HUES64 (cell line): ENCODE data around the gene SKP1.

Source experiments
- H3K27ac ChIP-seq: 2 replicates; pipeline ENCODE4 v1.7.0; 2013; ENCODE audit warnings: low read depth, low read length, inconsistent platforms
- H3K27me3 ChIP-seq: 2 replicates; pipeline ENCODE4 v1.6.1; 2013; ENCODE audit warnings: mild to moderate bottlenecking, low read length; ENCODE audit not compliant: insufficient read depth
- H3K36me3 ChIP-seq: 2 replicates; pipeline ENCODE4 v1.6.1; 2013; ENCODE audit warnings: mild to moderate bottlenecking, low read length; ENCODE audit not compliant: insufficient read depth
- H3K4me1 ChIP-seq: 2 replicates; pipeline ENCODE4 v1.6.1; 2013; ENCODE audit warnings: mild to moderate bottlenecking, low read length, moderate library complexity; ENCODE audit not compliant: insufficient read depth
- H3K4me3 ChIP-seq: 2 replicates; pipeline ENCODE4 v1.5.1; 2013; ENCODE audit warnings: mild to moderate bottlenecking, low read length, moderate library complexity
- H3K9ac ChIP-seq: 2 replicates; pipeline ENCODE4 v1.6.1; 2013; ENCODE audit warnings: mild to moderate bottlenecking, low read depth, low read length
- H3K9me3 ChIP-seq: 2 replicates; pipeline ENCODE4 v1.6.1; 2013; ENCODE audit warnings: low read depth, low read length; ENCODE audit not compliant: insufficient read depth
- WGBS: fragments of 150-250, 120-280 bp; methylation state at CpG from one replicate; pipeline ENCODE4 v1.1.7; 2013; ENCODE audit warnings: missing lambda C conversion rate; 5-methylcytosine and 5-hydroxymethylcytosine counted together

The SKP1 gene

DNA sequence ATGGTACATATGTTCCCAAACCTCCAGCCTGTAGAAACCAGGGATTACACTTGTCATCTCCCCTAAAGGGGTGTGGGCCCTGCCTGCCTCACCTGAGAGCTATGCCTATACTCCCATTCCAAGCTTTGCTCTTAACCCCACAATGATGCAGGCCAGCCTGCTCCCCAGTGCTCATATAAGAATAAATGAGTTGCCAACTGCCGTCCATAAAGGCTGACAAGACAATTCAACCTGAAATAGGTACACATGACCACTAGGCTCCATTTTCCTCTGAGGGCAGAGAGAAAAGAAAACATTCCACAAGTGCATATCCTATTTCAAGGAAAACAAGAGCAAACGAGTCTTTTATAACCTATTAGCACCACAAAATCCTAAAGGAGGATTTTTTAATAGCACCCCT lies 28.4 kb downstream of the SKP1 start:
- 75% methylated on average over 2 of the region's 2 CpGs for WGBS
- H3K27ac ChIP-seq, result no peak overlapping the region
- H3K4me1 ChIP-seq, result no peaks in the 10 kb centered on the region

DNA sequence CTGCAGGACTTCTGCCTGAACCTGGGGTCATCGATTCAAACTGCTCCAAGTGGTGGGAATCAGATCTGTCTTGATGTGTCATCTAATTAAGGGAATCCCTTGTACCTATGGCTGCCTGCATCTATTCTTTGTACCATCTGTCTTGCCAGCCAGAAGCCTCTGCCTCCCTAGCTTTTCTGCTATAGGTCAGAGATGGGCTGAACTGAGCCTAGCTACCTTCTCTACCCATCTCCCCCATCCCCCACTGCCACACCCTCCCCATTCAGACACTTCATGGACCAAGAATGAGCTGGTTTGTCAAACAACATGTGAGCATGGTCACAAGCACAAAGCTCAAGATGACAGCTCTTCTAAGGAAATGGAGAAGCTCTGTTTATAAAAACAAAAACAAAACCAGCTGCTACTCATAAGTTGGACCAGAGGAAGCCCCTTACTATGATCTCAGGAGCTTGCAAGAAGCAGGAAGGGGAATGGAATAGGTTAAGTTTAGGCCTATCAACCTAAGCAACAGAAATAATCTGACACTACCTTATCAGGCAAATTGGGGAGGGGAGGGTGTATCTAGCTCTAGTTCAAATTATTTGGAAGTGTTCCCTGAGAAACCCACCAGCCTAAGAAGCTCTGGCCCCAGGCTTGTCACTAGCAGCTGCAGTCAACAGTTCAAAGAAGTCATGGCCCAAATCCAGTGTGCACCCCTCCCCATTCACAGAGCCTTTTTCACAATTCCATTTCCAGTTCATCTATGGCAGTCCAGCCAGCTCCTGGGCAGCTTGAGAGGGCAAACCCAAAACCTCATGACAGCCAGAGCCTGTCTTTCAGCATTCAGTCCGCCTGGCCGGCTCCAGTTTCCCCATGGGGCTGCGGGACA lies 29.9 kb downstream of the SKP1 start:
- 97% methylated on average over 4 of the region's 4 CpGs for WGBS
- no peaks in the 10 kb centered on the region for H3K4me1 ChIP-seq
- no peaks in the 10 kb centered on the region for H3K27me3 ChIP-seq
- no peak overlapping the region for H3K9ac ChIP-seq
- H3K36me3 ChIP-seq, result peaks cover 83% of the 10 kb centered on the region
- H3K4me3 ChIP-seq, result no peak overlapping the region
- H3K27ac ChIP-seq, result no peak overlapping the region
- no peaks in the 10 kb centered on the region for H3K9me3 ChIP-seq

More for the DNA sequence above, 28.4 kb downstream of the SKP1 start:
- H3K9me3 ChIP-seq, result no peaks in the 10 kb centered on the region
- H3K27me3 ChIP-seq, result no peaks in the 10 kb centered on the region
- peaks cover 90% of the 10 kb centered on the region for H3K36me3 ChIP-seq
- no peak overlapping the region for H3K4me3 ChIP-seq
- H3K9ac ChIP-seq, result no peak overlapping the region

DNA sequence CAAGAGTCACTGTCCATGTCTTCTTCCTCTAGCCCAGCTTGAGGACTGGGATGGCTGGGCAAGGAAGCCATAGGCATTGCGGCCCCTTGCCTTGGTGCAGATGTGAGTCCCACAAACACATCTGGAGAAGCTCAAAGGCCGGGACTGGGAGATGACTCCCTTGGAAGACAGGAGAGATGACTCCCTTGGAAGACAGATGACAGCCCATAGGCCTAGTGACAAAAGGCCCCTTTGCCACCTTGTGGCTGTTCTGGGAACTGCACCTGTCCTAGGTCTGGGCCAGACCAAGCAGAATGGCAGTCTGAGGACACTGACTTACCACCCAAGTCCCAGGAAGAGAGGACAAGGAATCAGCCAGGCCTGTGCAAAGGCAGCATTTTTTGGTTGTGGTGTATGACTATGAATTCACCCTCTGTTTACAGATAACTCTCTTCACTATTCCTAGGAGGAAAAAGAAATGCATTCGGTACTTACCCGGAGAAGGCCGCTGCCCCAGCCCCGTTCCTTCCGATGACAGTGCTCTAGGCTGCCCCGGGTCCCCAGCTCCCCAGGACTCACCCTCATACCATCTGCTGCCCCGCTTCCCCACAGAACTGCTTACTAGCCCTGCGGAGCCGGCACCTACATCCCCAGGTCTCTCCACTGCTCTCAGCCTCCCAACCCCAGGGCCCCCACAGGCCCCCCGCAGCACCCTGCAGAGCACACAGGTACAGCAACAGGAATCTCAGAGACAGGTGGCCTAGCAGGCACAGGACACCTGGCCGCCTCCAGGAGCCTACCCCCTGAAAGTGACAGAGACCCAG lies 30.8 kb downstream of the SKP1 start:
- Histone ChIP-seq H3K9ac (no peak overlapping the region), H3K27ac (no peak overlapping the region), H3K36me3 (peaks cover 74% of the 10 kb centered on the region), H3K4me1 (no peaks in the 10 kb centered on the region), H3K27me3 (no peaks in the 10 kb centered on the region), H3K9me3 (no peaks in the 10 kb centered on the region), H3K4me3 (no peak overlapping the region)
- 93% methylated on average over 13 of the region's 13 CpGs for WGBS

DNA sequence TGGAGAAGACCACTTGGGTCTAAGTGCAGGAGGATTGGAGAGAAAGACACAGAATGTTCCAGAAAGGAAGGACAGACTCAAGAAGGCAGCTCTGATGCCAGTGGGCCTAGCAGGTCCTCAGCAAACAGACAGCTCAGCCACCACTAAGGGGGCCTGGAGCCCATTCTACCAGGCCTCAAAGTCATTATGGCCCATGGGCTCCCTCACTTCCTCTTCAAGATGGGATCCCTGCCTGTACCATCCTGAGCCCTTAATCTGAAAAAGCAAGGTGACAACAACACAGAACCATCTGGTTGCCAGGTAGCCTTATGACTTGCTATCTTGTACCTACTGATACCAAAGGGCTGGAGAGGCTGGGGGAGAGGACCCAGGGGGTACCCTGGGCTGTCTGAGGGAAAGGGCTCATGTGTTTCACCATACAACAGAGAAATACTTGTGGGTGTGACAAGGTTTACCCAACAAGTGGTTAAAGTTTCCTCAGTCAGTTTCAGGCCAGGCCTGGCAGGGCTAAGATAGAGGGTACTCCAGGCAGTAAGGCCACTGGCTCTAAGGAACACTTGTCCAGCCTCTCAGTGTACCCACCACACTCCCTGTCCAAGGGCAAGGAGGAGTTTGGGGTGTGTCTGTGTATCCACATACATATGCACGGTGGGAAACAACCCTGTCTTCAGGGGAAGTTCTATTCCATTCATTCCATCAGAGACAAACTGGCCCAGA lies 31.6 kb downstream of the SKP1 start:
- no peak overlapping the region for H3K4me3 ChIP-seq
- no peak overlapping the region for H3K9ac ChIP-seq
- no peaks in the 10 kb centered on the region for H3K27me3 ChIP-seq
- H3K9me3 ChIP-seq, result no peaks in the 10 kb centered on the region
- no peaks in the 10 kb centered on the region for H3K4me1 ChIP-seq
- no peak overlapping the region for H3K27ac ChIP-seq
- WGBS, result 100% methylated on average over 1 of the region's 1 CpG
- H3K36me3 ChIP-seq, result peaks cover 67% of the 10 kb centered on the region

DNA sequence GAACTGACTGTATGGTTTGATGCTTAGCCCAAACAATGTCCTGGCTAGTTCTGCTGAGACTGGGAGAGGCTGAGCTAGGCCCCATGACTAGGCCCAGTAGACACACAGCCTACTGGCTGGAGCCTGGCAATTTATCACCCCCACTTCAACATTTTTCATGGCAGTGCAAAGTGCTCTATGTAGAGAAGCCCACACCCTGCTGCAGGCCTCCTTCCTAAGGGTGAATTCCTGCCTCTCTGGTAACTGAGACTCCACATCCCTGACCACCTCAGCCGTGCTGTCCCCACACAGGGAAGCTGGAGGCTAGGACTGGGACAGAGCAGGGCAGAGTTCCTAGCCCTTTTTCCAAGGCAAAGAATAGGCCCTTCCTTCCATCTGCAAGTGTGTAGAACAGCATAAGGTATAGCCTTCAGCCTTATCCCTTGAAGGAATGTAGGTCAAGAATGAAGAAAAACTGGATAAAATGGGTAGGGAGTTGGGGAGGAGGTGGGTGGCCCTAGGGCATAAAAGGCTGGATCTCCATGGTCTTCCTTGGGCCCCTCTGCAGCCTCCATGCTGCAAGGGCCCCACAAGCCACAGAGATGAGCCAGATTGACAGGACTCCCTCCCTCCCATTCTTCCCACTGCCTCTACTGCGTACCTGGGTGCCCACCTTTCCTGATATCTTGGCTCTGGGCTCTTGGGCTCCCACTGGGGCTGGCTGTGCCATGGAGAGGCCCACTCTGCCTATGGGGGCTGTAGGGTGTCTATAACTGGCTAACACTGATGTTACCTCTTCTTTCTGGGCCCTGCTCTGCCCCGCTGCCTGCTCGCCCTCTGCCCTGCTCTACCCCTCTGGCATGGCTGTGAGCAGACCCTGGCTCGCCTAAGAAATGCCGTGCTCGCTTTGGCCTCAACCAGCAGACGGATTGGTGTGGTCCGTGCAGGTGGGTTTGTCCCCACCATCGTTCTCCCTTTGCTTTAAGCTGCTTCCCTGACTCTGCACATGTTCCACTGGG lies 32.5 kb downstream of the SKP1 start:
- Histone ChIP-seq H3K9ac (no peak overlapping the region), H3K27ac (no peak overlapping the region), H3K27me3 (no peaks in the 10 kb centered on the region), H3K36me3 (peaks cover 66% of the 10 kb centered on the region), H3K4me1 (no peaks in the 10 kb centered on the region), H3K4me3 (no peak overlapping the region), H3K9me3 (no peaks in the 10 kb centered on the region)
- WGBS, result 95% methylated on average over 10 of the region's 10 CpGs

DNA sequence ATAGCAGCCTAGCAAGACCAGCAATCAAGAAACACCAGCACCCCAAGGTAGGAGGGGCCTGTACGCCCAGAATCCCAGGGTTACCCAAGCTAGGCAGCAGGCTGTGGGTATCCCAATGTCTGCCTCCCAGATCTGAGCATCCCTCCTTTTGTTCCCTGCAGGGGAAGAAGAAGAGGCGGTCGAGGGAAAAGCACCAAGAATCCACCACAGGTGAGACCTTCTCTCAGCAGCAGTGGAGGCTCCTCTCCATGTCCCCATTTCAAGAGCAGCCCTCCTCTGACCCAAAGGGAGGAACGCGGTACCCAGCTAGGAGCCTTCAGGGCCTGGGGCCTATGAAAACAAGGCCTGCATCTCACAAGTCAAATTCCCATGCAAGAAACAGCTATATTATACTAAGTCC lies 33.3 kb downstream of the SKP1 start:
- WGBS, result 85% methylated on average over 5 of the region's 5 CpGs
- Histone ChIP-seq H3K9me3 (no peaks in the 10 kb centered on the region), H3K36me3 (peaks cover 61% of the 10 kb centered on the region), H3K4me3 (no peak overlapping the region), H3K27ac (no peak overlapping the region), H3K4me1 (no peaks in the 10 kb centered on the region; the same call in 1 of the 2 replicates), H3K27me3 (no peaks in the 10 kb centered on the region), H3K9ac (no peak overlapping the region)

DNA sequence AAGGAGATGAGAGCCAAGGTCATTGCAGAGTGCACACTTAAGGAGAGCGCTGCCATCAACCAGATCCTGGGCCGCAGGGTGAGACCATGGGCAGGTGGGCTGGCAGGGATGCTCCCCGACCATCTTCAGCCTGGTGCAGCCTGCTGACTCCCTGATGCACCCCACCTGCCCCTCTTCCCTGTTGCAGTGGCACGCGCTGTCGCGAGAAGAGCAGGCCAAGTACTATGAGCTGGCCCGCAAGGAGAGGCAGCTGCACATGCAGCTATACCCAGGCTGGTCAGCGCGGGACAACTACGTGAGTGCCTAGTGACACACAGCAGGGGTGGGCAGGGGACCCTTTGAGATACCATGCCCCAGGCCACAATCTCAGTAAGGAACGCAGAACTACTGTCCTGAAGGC lies 33.9 kb downstream of the SKP1 start:
- Histone ChIP-seq H3K9ac (no peak overlapping the region), H3K27me3 (no peaks in the 10 kb centered on the region), H3K4me1 (peaks cover 4% of the 10 kb centered on the region; the same call in 1 of the 2 replicates), H3K27ac (no peak overlapping the region), H3K4me3 (no peak overlapping the region), H3K36me3 (peaks cover 55% of the 10 kb centered on the region), H3K9me3 (no peaks in the 10 kb centered on the region)
- 94% methylated on average over 12 of the region's 12 CpGs for WGBS

DNA sequence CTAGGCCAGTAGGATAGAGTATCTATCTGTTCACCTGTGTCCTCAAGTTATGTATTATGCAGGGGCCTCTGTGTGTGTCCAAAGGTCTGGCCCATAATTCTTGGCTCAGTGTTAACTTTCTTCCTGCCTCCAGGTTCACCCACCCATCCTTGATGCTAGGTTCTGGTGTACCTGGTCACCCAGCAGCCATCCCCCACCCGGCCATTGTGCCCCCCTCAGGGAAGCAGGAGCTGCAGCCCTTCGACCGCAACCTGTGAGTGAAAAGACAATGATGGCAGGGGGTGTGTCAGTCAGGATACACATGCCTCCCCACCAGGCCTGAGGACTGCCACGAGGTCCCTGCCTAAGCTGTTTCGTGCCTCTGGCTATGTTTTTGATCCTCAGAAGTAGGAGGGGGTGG lies 34.7 kb downstream of the SKP1 start:
- H3K36me3 ChIP-seq, result peaks cover 51% of the 10 kb centered on the region

DNA sequence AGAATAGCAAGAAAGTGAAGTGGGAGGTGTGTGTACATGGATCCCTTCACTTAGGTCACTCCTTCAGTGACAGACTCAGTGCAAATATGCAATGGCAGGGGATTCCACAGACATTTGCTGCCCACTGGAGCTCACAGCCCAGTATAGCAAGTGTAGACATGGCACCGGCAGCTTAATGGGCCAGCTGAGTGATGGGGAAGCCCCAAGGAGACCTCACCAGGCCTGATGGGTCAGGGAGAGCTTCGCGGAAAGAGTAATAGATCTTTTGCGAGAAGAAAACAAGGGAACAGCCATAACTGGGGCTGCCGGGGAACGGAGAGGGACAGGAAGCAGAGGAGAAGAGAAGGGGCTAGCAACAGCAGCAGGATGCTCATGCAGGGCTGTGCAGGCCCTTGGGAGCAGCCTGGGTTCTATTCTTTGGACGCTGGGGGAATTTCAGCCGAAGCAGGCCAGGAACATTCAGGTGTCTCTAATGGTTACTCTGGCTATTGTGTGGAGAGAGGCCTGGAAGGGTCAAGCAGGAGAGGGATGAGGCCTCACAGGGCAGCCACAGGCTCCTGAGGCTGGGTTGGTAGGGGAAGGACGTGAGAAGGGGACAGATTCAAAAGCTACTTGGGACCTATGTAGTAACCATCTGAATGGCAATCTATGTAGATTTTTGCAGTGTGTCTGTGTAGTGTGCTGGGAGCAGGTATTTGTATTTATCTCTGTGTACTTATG lies 35.3 kb downstream of the SKP1 start:
- H3K36me3 ChIP-seq, result peaks cover 45% of the 10 kb centered on the region
- no peaks in the 10 kb centered on the region for H3K27me3 ChIP-seq
- no peak overlapping the region for H3K9ac ChIP-seq
- H3K9me3 ChIP-seq, result no peaks in the 10 kb centered on the region
- 90% methylated on average over 9 of the region's 9 CpGs for WGBS
- no peak overlapping the region for H3K4me3 ChIP-seq
- peaks cover 8% of the 10 kb centered on the region for H3K4me1 ChIP-seq
- H3K27ac ChIP-seq, result no peak overlapping the region

More for the DNA sequence above, 34.7 kb downstream of the SKP1 start:
- no peaks in the 10 kb centered on the region for H3K27me3 ChIP-seq
- 78% methylated on average over 5 of the region's 5 CpGs for WGBS
- no peak overlapping the region for H3K4me3 ChIP-seq
- H3K9ac ChIP-seq, result no peak overlapping the region
- peaks cover 8% of the 10 kb centered on the region for H3K4me1 ChIP-seq
- no peak overlapping the region for H3K27ac ChIP-seq
- no peaks in the 10 kb centered on the region for H3K9me3 ChIP-seq
